Kidney epithelial cell (primary cell): ENCODE measurements around the gene SLC4A1AP. TPM values are rescaled to one million over a fixed set of nuclear protein-coding genes. Genes with fewer than 3 reads are reported as not detected.

ENCODE experiments used
- DNase-seq: peaks from one replicate; pipeline ENCODE4 v3.0.0-alpha.2; 2010; ENCODE audit warnings: low read depth
- H3K27me3 ChIP-seq: 2 replicates; pipeline ENCODE4 v1.6.0; 2011; ENCODE audit warnings: low read length; ENCODE audit not compliant: control insufficient read depth, insufficient read depth
- H3K36me3 ChIP-seq: 2 replicates; pipeline ENCODE4 v1.5.1; 2011; ENCODE audit warnings: low read length; ENCODE audit not compliant: control insufficient read depth, insufficient read depth
- H3K4me3 ChIP-seq: 2 replicates; pipeline ENCODE4 v1.5.1; 2011; ENCODE audit warnings: low read depth, mild to moderate bottlenecking, control low read depth, low read length
- CTCF ChIP-seq: IDR thresholded peaks from 2 replicates; pipeline ENCODE4 v1.5.1; 2011; ENCODE audit warnings: mild to moderate bottlenecking, moderate library complexity, low read length, control low read depth, inconsistent platforms; ENCODE audit not compliant: insufficient read depth, poor library complexity, severe bottlenecking
- total RNA-seq: library from RNA; depleted of rRNA; stranded (reverse); fragments of >200 nt; gene quantifications from 2 replicates; pipeline ENCODE4 v1.2.3, GENCODE V29; 2015

SLC4A1AP gene
- total RNA-seq, 1 donor from 2014 or later, result 25.0 TPM

- H3K4me3 ChIP-seq, result no peak overlapping the region
- H3K36me3 ChIP-seq, result no peaks in the 10 kb centered on the region
- no peaks in the 10 kb centered on the region for H3K27me3 ChIP-seq
- no peak for TF ChIP-seq CTCF
- DNase-seq, result no peak
Observed at GRCh38 chr2:27711804-27712203, 48.1 kb downstream of the SLC4A1AP start.

- no peak overlapping the region for H3K4me3 ChIP-seq
- H3K36me3 ChIP-seq, result no peaks in the 10 kb centered on the region
- no peak for TF ChIP-seq CTCF
- DNase-seq, result no peak
- H3K27me3 ChIP-seq, result no peaks in the 10 kb centered on the region
Observed at GRCh38 chr2:27712522-27712921, 48.8 kb downstream of the SLC4A1AP start.

GRCh38 chr2:27713201-27713600, 49.5 kb downstream of the SLC4A1AP start:
- Histone ChIP-seq H3K4me3 (no peak overlapping the region), H3K36me3 (no peaks in the 10 kb centered on the region), H3K27me3 (no peaks in the 10 kb centered on the region)
- no peak for DNase-seq
- no peak for TF ChIP-seq CTCF

- Histone ChIP-seq H3K27me3 (no peaks in the 10 kb centered on the region), H3K4me3 (no peak overlapping the region), H3K36me3 (no peaks in the 10 kb centered on the region)
- DNase-seq, result no peak
- no peak for TF ChIP-seq CTCF
Observed at GRCh38 chr2:27714053-27714452, 50.4 kb downstream of the SLC4A1AP start.

- H3K36me3 ChIP-seq, result no peaks in the 10 kb centered on the region
- no peak for TF ChIP-seq CTCF
- no peaks in the 10 kb centered on the region for H3K27me3 ChIP-seq
- no peak for DNase-seq
- H3K4me3 ChIP-seq, result peak overlapping the region; percentile 46
Observed at GRCh38 chr2:27714851-27715291, 51.2 kb downstream of the SLC4A1AP start.
